H9 (cell line): ENCODE data around the gene CD52. TPM values are rescaled to one million over a fixed set of nuclear protein-coding genes. Genes with fewer than 3 reads are reported as not detected.

Experiments used
- DNase-seq: peaks from one replicate; pipeline ENCODE4 v3.0.0-alpha.2; 2017
- H2AFZ ChIP-seq: one replicate; pipeline ENCODE4 v1.6.1; 2013; ENCODE audit warnings: mild to moderate bottlenecking, low read length, control low read depth, moderate library complexity
- H2AK5ac ChIP-seq: 2 replicates; pipeline ENCODE4 v1.6.1; 2013; ENCODE audit warnings: low read length, control low read depth, mixed read lengths; ENCODE audit not compliant: insufficient read length
- H2BK120ac ChIP-seq: one replicate; pipeline ENCODE4 v1.6.1; 2013; ENCODE audit warnings: low read depth, mild to moderate bottlenecking, low read length, control low read depth, inconsistent platforms; ENCODE audit not compliant: poor library complexity, severe bottlenecking
- H2BK12ac ChIP-seq: 2 replicates; pipeline ENCODE4 v1.6.1; 2013; ENCODE audit warnings: low read length, control low read depth, mixed read lengths, low read depth; ENCODE audit not compliant: insufficient read length
- H2BK15ac ChIP-seq: 2 replicates; pipeline ENCODE4 v1.6.1; 2013; ENCODE audit warnings: low read depth, low read length, control low read depth
- H2BK20ac ChIP-seq: one replicate; pipeline ENCODE4 v1.6.1; 2013; ENCODE audit warnings: low read depth, mild to moderate bottlenecking, low read length, control low read depth, inconsistent platforms; ENCODE audit not compliant: poor library complexity, severe bottlenecking
- H2BK5ac ChIP-seq: 2 replicates; pipeline ENCODE4 v1.6.1; 2013; ENCODE audit warnings: low read length, control low read depth, mixed read lengths; ENCODE audit not compliant: insufficient read length
- H3K14ac ChIP-seq: 2 replicates; pipeline ENCODE4 v1.6.1; 2013; ENCODE audit warnings: low read length, control low read depth; ENCODE audit not compliant: insufficient read depth
- H3K18ac ChIP-seq: 2 replicates; pipeline ENCODE4 v1.6.1; 2013; ENCODE audit warnings: low read depth, mild to moderate bottlenecking, mixed read lengths, low read length, control low read depth; ENCODE audit not compliant: insufficient read length
- H3K23ac ChIP-seq: 2 replicates; pipeline ENCODE4 v1.6.1; 2013; ENCODE audit warnings: low read length, control low read depth, mixed read lengths, low read depth; ENCODE audit not compliant: insufficient read length
- H3K23me2 ChIP-seq: 2 replicates; pipeline ENCODE4 v1.6.1; 2013; ENCODE audit warnings: low read depth, mild to moderate bottlenecking, mixed read lengths, low read length, control low read depth; ENCODE audit not compliant: insufficient read length, poor library complexity, severe bottlenecking
- H3K27ac ChIP-seq: 2 replicates; pipeline ENCODE4 v1.5.1; 2013; ENCODE audit warnings: low read length, control low read depth, mixed read lengths, low read depth; ENCODE audit not compliant: insufficient read length
- H3K27me3 ChIP-seq: 2 replicates; pipeline ENCODE4 v1.6.1; 2013; ENCODE audit warnings: low read length, control low read depth, inconsistent platforms; ENCODE audit not compliant: insufficient read depth
- H3K4ac ChIP-seq: 2 replicates; pipeline ENCODE4 v1.6.1; 2013; ENCODE audit warnings: low read depth, mild to moderate bottlenecking, control low read depth, inconsistent platforms, low read length, moderate library complexity
- H3K4me1 ChIP-seq: 2 replicates; pipeline ENCODE4 v1.6.1; 2013; ENCODE audit warnings: low read length, control low read depth, inconsistent platforms; ENCODE audit not compliant: insufficient read depth
- H3K4me2 ChIP-seq: 2 replicates; pipeline ENCODE4 v1.6.1; 2013; ENCODE audit warnings: low read length, control low read depth, mixed read lengths; ENCODE audit not compliant: insufficient read length, insufficient read depth
- H3K56ac ChIP-seq: 2 replicates; pipeline ENCODE4 v1.6.1; 2013; ENCODE audit warnings: low read depth, mild to moderate bottlenecking, mixed read lengths, low read length, control low read depth; ENCODE audit not compliant: insufficient read length
- H3K79me1 ChIP-seq: 2 replicates; pipeline ENCODE4 v1.6.1; 2013; ENCODE audit warnings: low read depth, mild to moderate bottlenecking, moderate library complexity, low read length, control low read depth, inconsistent platforms; ENCODE audit not compliant: insufficient read depth, poor library complexity, severe bottlenecking
- H3K79me2 ChIP-seq: 2 replicates; pipeline ENCODE4 v1.6.1; 2013; ENCODE audit warnings: low read length, control low read depth, inconsistent platforms; ENCODE audit not compliant: insufficient read depth
- H3K9ac ChIP-seq: 2 replicates; pipeline ENCODE4 v1.6.1; 2013; ENCODE audit warnings: low read length, control low read depth, mixed read lengths; ENCODE audit not compliant: insufficient read length; ENCODE audit errors: extremely low read depth
- H3K9me3 ChIP-seq: one replicate; pipeline ENCODE4 v1.6.1; 2013; ENCODE audit warnings: low read depth, low read length, inconsistent platforms; ENCODE audit not compliant: control insufficient read depth
- H3T11ph ChIP-seq: one replicate; pipeline ENCODE4 v1.6.1; 2013; ENCODE audit warnings: mild to moderate bottlenecking, low read length, control low read depth, inconsistent platforms
- H4K20me1 ChIP-seq: one replicate; pipeline ENCODE4 v1.6.1; 2013; ENCODE audit not compliant: control insufficient read depth, insufficient read length, insufficient read depth
- H4K5ac ChIP-seq: 2 replicates; pipeline ENCODE4 v1.6.1; 2013; ENCODE audit warnings: low read depth, mild to moderate bottlenecking, mixed read lengths, low read length, control low read depth; ENCODE audit not compliant: insufficient read length
- H4K8ac ChIP-seq: replicated peaks from 2 replicates; pipeline ENCODE4 v1.6.1; 2013; ENCODE audit warnings: low read length, control low read depth, mixed read lengths, low read depth; ENCODE audit not compliant: insufficient read length
- H4K91ac ChIP-seq: 2 replicates; pipeline ENCODE4 v1.6.1; 2013; ENCODE audit warnings: low read depth, mild to moderate bottlenecking, moderate library complexity, mixed read lengths, low read length, control low read depth; ENCODE audit not compliant: insufficient read length
- H3K27ac Mint-ChIP-seq, 3 experiments: 2 replicates in 2 of 3; 3 replicates in 1 of 3; pipeline ENCODE4 v1.8.0; 2020 to 2021; ENCODE audit warnings: mixed read lengths in 3 of 3, mild to moderate bottlenecking in 1 of 3, moderate library complexity in 1 of 3
- H3K27me3 Mint-ChIP-seq: 2 replicates; pipeline ENCODE4 v1.8.0; 2021; ENCODE audit warnings: low read depth, mild to moderate bottlenecking, moderate library complexity, mixed read lengths
- H3K36me3 Mint-ChIP-seq, 3 experiments: 2 replicates in 2 of 3; 3 replicates in 1 of 3; pipeline ENCODE4 v1.8.0; 2020 to 2021; ENCODE audit warnings: low read depth in 3 of 3, mixed read lengths in 3 of 3; ENCODE audit not compliant: insufficient read depth in 1 of 3
- H3K4me1 Mint-ChIP-seq, 2 experiments: 2 replicates each; pipeline ENCODE4 v1.8.0; 2020; ENCODE audit warnings: mixed read lengths in 2 of 2
- H3K4me3 Mint-ChIP-seq, 2 experiments: 2 replicates in 1 of 2; 3 replicates in 1 of 2; pipeline ENCODE4 v1.8.0; 2020 to 2021; ENCODE audit warnings: mild to moderate bottlenecking in 2 of 2, mixed read lengths in 2 of 2, moderate library complexity in 1 of 2
- H3K9me3 Mint-ChIP-seq, 2 experiments: 2 replicates in 1 of 2; 3 replicates in 1 of 2; pipeline ENCODE4 v1.8.0; 2020; ENCODE audit warnings: mild to moderate bottlenecking in 2 of 2, mixed read lengths in 2 of 2, moderate library complexity in 1 of 2
- WGBS: extraction: QIAGEN DNeasy Blood & Tissue Kit; methylation state at CpG from one replicate; pipeline ENCODE4 v1.1.7; 2013; ENCODE audit warnings: missing lambda C conversion rate, low lambda C conversion rate, mixed read lengths; ENCODE audit not compliant: insufficient read length; ENCODE audit errors: extremely low coverage; 5-methylcytosine and 5-hydroxymethylcytosine counted together
- total RNA-seq: library from RNA; stranded (reverse); gene quantifications from 2 replicates; pipeline ENCODE4 v1.2.1, GENCODE V29; 2021
- TF ChIP-seq, protein P1 (sequence below): fragments of 200-600 bp; sonication (generic); conservative IDR thresholded peaks from 3 replicates; pipeline ENCODE4 v1.8.0; 2021; ENCODE audit warnings: antibody characterized with exemption, mild to moderate bottlenecking

Gene CD52
- total RNA-seq, 1 experiment from 2014 or later = 4.1 TPM

DNA sequence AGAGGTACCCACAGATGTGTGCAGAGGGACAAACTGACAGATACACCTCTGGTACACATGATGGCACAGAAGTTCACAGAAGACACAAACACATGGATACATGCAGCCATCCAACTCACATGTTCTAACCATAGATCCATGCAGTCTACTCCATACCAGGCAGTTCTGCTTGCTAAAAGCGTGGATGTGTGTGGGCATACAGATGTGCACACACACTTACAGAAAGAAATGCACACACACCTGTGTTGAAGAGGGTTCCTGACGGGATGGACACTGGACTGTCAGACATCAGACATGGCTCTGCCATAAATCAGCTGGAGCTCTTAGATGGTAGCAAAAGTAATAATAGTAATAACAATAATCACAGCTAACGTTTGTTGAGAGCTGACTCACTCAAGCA lies 6.8 kb downstream of the CD52 start:
- no peak overlapping the region for H4K5ac ChIP-seq
- no peaks in the 10 kb centered on the region for H3K4me1 ChIP-seq
- no peak overlapping the region for H2BK5ac ChIP-seq
- no peak overlapping the region for H3K14ac ChIP-seq
- no peaks in the 10 kb centered on the region for H3K27me3 Mint-ChIP-seq
- no peak for DNase-seq
- no peak overlapping the region for H3K23ac ChIP-seq
- no peak overlapping the region for H3K18ac ChIP-seq
- no peak overlapping the region for H2BK15ac ChIP-seq
- H3K27ac Mint-ChIP-seq = no peak overlapping the region
- H3K56ac ChIP-seq = no peak overlapping the region
- WGBS = no CpG with 5 or more reads among the region's 3 CpGs
- peaks cover 16 to 52% (median 41%) of the 10 kb centered on the region in 3 experiments; a peak in 6 of 7 replicates for H3K36me3 Mint-ChIP-seq
- no peak overlapping the region for H3K27ac ChIP-seq
- no peak overlapping the region for H4K8ac ChIP-seq
- H3K4me1 Mint-ChIP-seq = peaks cover 9 to 10% of the 10 kb centered on the region in 2 experiments
- H3K4me2 ChIP-seq = no peak overlapping the region
- no peak overlapping the region for H3K4ac ChIP-seq
- H3K9me3 ChIP-seq = no peaks in the 10 kb centered on the region
- H3K79me2 ChIP-seq = no peaks in the 10 kb centered on the region
- H3K9me3 Mint-ChIP-seq = no peaks in the 10 kb centered on the region
- H2AK5ac ChIP-seq = no peak overlapping the region
- no peak overlapping the region for H3K9ac ChIP-seq
- H2BK12ac ChIP-seq = no peak overlapping the region
- TF ChIP-seq, protein P1, sequence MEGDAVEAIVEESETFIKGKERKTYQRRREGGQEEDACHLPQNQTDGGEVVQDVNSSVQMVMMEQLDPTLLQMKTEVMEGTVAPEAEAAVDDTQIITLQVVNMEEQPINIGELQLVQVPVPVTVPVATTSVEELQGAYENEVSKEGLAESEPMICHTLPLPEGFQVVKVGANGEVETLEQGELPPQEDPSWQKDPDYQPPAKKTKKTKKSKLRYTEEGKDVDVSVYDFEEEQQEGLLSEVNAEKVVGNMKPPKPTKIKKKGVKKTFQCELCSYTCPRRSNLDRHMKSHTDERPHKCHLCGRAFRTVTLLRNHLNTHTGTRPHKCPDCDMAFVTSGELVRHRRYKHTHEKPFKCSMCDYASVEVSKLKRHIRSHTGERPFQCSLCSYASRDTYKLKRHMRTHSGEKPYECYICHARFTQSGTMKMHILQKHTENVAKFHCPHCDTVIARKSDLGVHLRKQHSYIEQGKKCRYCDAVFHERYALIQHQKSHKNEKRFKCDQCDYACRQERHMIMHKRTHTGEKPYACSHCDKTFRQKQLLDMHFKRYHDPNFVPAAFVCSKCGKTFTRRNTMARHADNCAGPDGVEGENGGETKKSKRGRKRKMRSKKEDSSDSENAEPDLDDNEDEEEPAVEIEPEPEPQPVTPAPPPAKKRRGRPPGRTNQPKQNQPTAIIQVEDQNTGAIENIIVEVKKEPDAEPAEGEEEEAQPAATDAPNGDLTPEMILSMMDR = no peak
- no peak overlapping the region for H2BK120ac ChIP-seq
- H3K27me3 ChIP-seq = no peaks in the 10 kb centered on the region
- no peak overlapping the region for H3T11ph ChIP-seq
- H2BK20ac ChIP-seq = no peak overlapping the region
- H3K79me1 ChIP-seq = no peaks in the 10 kb centered on the region
- no peak overlapping the region for H4K91ac ChIP-seq
- no peak overlapping the region for H3K4me3 Mint-ChIP-seq
- no peaks in the 10 kb centered on the region for H3K23me2 ChIP-seq
- no peaks in the 10 kb centered on the region for H4K20me1 ChIP-seq
- no peak overlapping the region for H2AFZ ChIP-seq
